ENCODE results near the gene AANAT.

AANAT gene

DNA sequence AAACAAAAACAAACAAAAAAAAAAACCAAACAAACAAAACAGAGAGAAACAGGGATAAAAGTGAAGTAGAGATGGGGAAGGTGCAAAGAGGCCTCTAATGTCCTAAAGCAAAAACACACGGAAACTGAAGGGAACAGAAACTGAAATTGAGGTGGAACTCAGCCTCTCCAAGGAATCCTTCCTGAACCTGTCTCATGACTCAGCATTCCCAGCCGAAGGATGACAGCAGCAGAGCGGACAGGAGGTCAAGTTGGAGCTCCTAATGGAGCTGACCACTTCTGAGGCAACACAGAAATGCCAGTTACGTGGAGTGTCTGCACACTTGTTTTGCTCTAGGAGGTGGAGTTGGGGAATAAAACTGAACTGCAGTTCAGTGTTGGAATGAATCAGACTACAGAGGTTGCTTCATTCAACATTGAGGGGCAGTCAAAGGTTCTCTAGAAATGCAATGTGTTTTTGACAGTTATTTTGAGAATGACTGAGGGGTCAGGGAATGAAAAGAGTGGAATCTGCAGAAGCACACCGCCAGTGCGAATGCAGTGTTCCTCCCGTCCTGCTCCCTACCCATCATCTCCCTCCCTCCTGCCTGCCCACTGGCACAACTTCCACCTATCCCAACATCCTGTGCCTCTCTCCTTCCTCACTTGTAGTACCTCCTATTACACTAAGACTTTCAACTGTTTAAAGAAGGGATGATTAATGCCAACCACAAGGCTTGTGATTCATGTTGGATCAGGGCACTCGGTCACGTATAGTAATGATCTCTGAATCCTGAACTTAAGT is 20.8 kb upstream of the AANAT start:
- TF ChIP-seq, protein P1, sequence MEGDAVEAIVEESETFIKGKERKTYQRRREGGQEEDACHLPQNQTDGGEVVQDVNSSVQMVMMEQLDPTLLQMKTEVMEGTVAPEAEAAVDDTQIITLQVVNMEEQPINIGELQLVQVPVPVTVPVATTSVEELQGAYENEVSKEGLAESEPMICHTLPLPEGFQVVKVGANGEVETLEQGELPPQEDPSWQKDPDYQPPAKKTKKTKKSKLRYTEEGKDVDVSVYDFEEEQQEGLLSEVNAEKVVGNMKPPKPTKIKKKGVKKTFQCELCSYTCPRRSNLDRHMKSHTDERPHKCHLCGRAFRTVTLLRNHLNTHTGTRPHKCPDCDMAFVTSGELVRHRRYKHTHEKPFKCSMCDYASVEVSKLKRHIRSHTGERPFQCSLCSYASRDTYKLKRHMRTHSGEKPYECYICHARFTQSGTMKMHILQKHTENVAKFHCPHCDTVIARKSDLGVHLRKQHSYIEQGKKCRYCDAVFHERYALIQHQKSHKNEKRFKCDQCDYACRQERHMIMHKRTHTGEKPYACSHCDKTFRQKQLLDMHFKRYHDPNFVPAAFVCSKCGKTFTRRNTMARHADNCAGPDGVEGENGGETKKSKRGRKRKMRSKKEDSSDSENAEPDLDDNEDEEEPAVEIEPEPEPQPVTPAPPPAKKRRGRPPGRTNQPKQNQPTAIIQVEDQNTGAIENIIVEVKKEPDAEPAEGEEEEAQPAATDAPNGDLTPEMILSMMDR (IDR thresholded peaks at IDR 0.05; ENCODE audit: control extremely low read depth, extremely low read depth, low read depth, missing control alignments): no peak
- no peak for DNase-seq (ENCODE audit: extremely low spot score)
- POLR2A ChIA-PET: no interaction called here
- CTCF ChIA-PET: interaction anchor here (1.9 to 2.1 kb wide), 3 partner anchors 12 to 49 kb away, joined by 7 to 8 read pairs (median 7); no protein-coding TSS in a partner anchor

DNA sequence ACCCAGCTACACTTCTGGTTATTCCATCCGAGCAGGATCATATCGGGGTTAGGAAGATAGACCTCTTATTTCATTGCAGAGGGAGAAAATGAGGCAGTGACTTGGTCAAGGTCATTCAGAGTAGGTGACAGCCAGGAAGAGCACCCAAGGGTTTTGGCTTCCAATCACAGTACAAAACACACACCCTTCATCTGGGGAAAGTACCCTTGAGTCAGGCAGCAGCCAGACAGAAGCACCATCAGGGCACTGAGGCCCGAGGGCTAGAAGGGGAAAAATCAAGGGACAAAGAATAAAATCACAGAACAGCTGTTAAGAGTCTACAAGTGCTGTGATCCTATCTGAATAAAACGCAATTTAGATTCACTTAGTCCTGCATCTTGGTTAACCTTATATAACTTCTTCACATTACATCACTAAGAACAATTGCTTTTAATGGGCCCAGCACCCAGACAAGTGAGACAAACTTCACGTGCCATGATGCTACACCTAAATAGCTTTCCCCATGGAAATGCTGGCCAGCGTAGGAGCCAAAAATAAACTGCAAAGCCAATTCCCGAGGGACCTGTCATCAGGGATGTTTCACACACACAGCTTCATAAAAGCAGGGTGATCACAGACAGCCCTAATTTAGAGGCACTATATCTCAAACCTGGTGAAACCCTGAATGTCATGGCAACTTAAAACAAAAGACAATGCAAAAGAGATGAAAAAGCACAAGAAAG is 19.3 kb upstream of the AANAT start:
- CTCF ChIA-PET: interaction anchor here (1.0 to 22.9 kb wide), 6 partner anchors 10 to 51 kb away, joined by 3 to 496 read pairs (median 4); partner anchors contain the start of gene RHBDF2
- POLR2A ChIA-PET: no interaction called here

DNA sequence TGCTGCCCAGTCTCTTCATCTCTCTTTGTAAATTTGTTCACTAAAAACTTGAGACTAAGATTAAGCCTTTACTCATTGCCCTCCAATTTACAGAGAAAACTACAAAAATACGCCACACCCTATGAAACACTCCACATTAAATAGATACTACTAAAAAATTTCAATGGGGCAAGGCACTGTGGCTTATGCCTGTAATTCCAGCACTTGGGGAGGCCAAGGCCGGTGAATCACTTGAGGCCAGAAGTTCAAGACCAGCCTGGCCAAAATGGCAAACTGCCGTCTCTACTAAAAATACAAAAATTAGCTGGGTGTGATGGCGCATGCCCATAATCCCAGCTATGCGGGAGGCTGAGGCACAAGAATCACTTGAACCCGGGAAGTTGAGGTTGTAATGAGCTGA is 18.3 kb upstream of the AANAT start:
- TF ChIP-seq, protein P1 (IDR thresholded peaks at IDR 0.05; ENCODE audit: control extremely low read depth, extremely low read depth, low read depth, missing control alignments): no peak
- POLR2A ChIA-PET: interaction anchor here (0.7 kb wide), 1 partner anchor 14 kb away, joined by 4 read pairs; no protein-coding TSS in a partner anchor
- CTCF ChIA-PET: interaction anchor here (1.1 to 22.9 kb wide), 7 partner anchors 10 to 51 kb away, joined by 3 to 496 read pairs (median 6); partner anchors contain the start of gene RHBDF2
- DNase-seq (ENCODE audit: extremely low spot score): no peak

More for the DNA sequence above, 19.3 kb upstream of the AANAT start:
- DNase-seq (ENCODE audit: extremely low spot score): no peak
- TF ChIP-seq, protein P1 (IDR thresholded peaks at IDR 0.05; ENCODE audit: control extremely low read depth, extremely low read depth, low read depth, missing control alignments): no peak

DNA sequence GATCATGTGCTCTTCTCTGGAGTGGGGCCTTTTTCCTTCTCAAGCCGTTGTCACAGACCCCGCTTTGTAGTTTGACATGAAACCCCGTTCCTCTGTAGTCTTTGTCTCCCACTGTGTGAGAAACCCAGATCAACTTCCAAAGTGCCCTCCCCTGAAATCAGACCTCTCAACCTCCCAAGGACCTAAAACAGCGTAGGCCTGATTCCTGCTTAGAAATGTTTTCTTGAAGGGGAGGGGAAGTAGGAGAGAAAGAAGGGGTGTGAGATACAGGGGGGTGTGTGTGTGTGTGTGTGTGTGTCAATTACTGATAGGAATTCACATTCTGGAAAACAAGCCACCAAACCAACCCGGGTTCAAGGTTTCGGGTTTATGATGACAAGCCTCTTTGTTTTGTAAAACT is 15.9 kb upstream of the AANAT start:
- TF ChIP-seq, protein P1 (IDR thresholded peaks at IDR 0.05; ENCODE audit: control extremely low read depth, extremely low read depth, low read depth, missing control alignments): no peak
- ChIA-PET CTCF (interaction anchor here (0.9 to 22.9 kb wide), 5 partner anchors 13 to 276 kb away, joined by 3 to 496 read pairs (median 3); partner anchors contain the start of gene RHBDF2), POLR2A (no interaction called here)
- DNase-seq (ENCODE audit: extremely low spot score): no peak

DNA sequence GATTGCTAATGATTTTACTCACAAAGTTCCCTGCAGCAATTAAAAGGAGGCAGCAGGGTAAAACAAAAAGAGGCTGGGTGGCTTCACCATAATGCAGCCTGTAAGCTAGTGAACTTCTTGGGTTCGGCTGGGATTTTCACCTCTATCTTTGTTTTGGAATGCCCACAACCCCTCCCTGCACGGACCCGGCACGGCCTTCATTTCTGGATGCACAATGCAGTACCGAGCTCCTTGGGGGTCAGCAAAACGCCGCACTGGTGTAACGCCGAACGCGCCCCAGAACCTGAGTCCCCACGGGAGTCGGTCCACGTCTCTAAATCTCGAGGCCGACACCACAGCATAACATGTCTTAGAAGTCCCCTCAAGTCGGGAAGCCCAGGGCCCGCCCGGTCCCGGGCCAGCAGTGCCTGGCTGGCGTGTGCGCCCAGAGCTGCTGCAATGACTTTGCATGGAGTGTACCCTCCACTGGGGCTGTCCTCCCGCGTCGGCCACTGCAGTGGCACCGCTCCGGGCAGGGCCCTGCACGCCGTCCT is 15.2 kb upstream of the AANAT start:
- ChIA-PET CTCF (interaction anchor here (0.9 to 22.9 kb wide), 7 partner anchors 14 to 275 kb away, joined by 3 to 496 read pairs (median 4); partner anchors contain the start of gene RHBDF2), POLR2A (no interaction called here)
- DNase-seq (ENCODE audit: extremely low spot score): peak; percentile 47
- TF ChIP-seq, protein P1 (IDR thresholded peaks at IDR 0.05; ENCODE audit: control extremely low read depth, extremely low read depth, low read depth, missing control alignments): no peak

All from GM10248 (cell line).